GM12878 (cell line): ENCODE data around the gene SASH1.

ENCODE experiments used
- BACH1 ChIP-seq: fragments of 450-650 bp; IDR thresholded peaks from 2 replicates; pipeline ENCODE4 v1.6.1; 2017; ENCODE audit warnings: mild to moderate bottlenecking, borderline replicate concordance
- FOXK2 ChIP-seq: fragments of 450-650 bp; IDR thresholded peaks from 2 replicates; pipeline ENCODE4 v1.6.1; 2017; ENCODE audit warnings: mild to moderate bottlenecking, moderate library complexity
- GABPA ChIP-seq: IDR thresholded peaks from 2 replicates; pipeline ENCODE4 v1.6.1; 2014; ENCODE audit warnings: antibody characterized with exemption, low read depth, mild to moderate bottlenecking, inconsistent platforms
- HDGF ChIP-seq: fragments of 450-650 bp; IDR thresholded peaks from 2 replicates; pipeline ENCODE4 v1.6.1; 2016; ENCODE audit warnings: antibody characterized with exemption
- POLR2A ChIP-seq: IDR thresholded peaks from 2 replicates; pipeline ENCODE4 v1.6.1; 2011; ENCODE audit warnings: low read depth, mild to moderate bottlenecking, low read length
- POLR2AphosphoS5 ChIP-seq: IDR thresholded peaks from 2 replicates; pipeline ENCODE4 v1.6.1; 2011; ENCODE audit warnings: mild to moderate bottlenecking, low read length, inconsistent platforms
- ZNF274 ChIP-seq: IDR thresholded peaks from one replicate; pipeline ENCODE4 v1.8.0; 2011; ENCODE audit not compliant: insufficient read length, insufficient read depth
- ZZZ3 ChIP-seq: IDR thresholded peaks from 2 replicates; pipeline ENCODE4 v1.6.1; 2011; ENCODE audit warnings: low read depth; ENCODE audit not compliant: control insufficient read depth, insufficient read length

DNA sequence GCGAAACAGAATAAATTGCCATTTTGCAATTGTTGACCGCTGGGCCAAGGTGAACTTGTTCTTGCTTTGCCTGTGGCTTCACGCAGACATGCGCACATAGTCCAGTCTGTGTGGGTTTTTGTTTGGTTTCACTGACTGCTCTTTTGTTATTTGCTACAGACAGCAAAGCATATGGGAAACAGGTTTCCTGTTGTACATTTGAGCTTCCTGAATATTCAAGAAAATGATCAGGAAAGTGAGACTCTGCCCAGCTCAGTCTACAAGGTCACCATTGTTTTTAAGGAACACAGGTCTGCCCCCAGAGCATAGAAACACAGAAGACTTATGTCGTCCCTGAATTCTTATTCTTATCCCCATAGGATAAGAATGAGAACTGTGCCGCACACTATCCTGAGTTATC, 55.6 kb downstream of the SASH1 start:
- TF ChIP-seq ZZZ3: no peak
- no peak for TF ChIP-seq ZNF274
- no peak for TF ChIP-seq POLR2A
- TF ChIP-seq GABPA: no peak
- TF ChIP-seq POLR2AphosphoS5: no peak
- no peak for TF ChIP-seq HDGF
- TF ChIP-seq FOXK2: no peak
- no peak for TF ChIP-seq BACH1
